ENCODE measurements around the gene RPL13. TPM values are rescaled to one million over a fixed set of nuclear protein-coding genes. Genes with fewer than 3 reads are reported as not detected.
A peak's percentile ranks its signal among the peaks of the same experiment; 100 is the strongest.

RPL13 gene
- total and polyA plus RNA-seq, 4 experiments from 2014 or later = 4,119 to 5,642 (median 4,934) TPM

GRCh38 chr16:89549007-89549700 lies 11.3 kb upstream of the RPL13 start:
- no peak overlapping the region for H3K4me3 ChIP-seq (ENCODE audit: low read length in 2 of 2)
- no peak overlapping the region for H3K27ac ChIP-seq (ENCODE audit: low read depth, low read length)
- Mint-ChIP-seq H3K27me3 (no peaks in the 10 kb centered on the region), H3K36me3 (peaks cover 21 to 44% of the 10 kb centered on the region in 2 donors), H3K27ac (peak overlapping the region; percentile 84 to 93 (median 88)), H3K9me3 (peaks cover 0 to 2% (median 0%) of the 10 kb centered on the region in 8 donors), H3K4me3 (peak overlapping the region; percentile 6 to 72 (median 58)), H3K4me1 (peaks cover 9 to 14% (median 12%) of the 10 kb centered on the region in 4 donors)
- intact Hi-C loops (cut with micrococcal nuclease) = loop anchor here (2.0 kb wide), 1 partner anchor 14 kb away; no protein-coding TSS in a partner anchor
- peaks cover 16% of the 10 kb centered on the region for H3K4me1 ChIP-seq (ENCODE audit: insufficient read depth, low read length)
- no peaks in the 10 kb centered on the region for H3K9me3 ChIP-seq (ENCODE audit: control insufficient read depth in 1 of 2, low read length in 2 of 2)
- CTCF ChIA-PET (ENCODE audit: partially characterized antibody) = interaction anchor here (1.8 kb wide), 1 partner anchor 9 kb away, joined by 6 read pairs; no protein-coding TSS in a partner anchor
- H3K27me3 ChIP-seq (ENCODE audit: insufficient read depth, low read length) = no peaks in the 10 kb centered on the region
- peaks cover 29% of the 10 kb centered on the region for H3K36me3 ChIP-seq (ENCODE audit: insufficient read depth, low read length)
- POLR2A ChIA-PET (ENCODE audit: partially characterized antibody) = interaction anchor here (0.9 to 2.0 kb wide), 5 partner anchors 8 to 46 kb away, joined by 3 to 9 read pairs (median 4); no protein-coding TSS in a partner anchor
- DNase-seq = peak; percentile 46 to 60 (median 54)

- intact Hi-C loops (cut with micrococcal nuclease) = no loop called here
- Histone ChIP-seq H3K27me3 (ENCODE audit: insufficient read depth, low read length) (no peaks in the 10 kb centered on the region), H3K4me3 (ENCODE audit: low read length in 2 of 2) (no peak overlapping the region), H3K36me3 (ENCODE audit: insufficient read depth, low read length) (peaks cover 33% of the 10 kb centered on the region), H3K4me1 (ENCODE audit: insufficient read depth, low read length) (peaks cover 16% of the 10 kb centered on the region), H3K27ac (ENCODE audit: low read depth, low read length) (no peak overlapping the region), H3K9me3 (ENCODE audit: control insufficient read depth in 1 of 2, low read length in 2 of 2) (no peaks in the 10 kb centered on the region)
- H3K4me1 Mint-ChIP-seq = peaks cover 9 to 14% (median 12%) of the 10 kb centered on the region in 4 donors
- ChIA-PET CTCF (ENCODE audit: partially characterized antibody) (interaction anchor here (1.8 kb wide), 1 partner anchor 8 kb away, joined by 6 read pairs; no protein-coding TSS in a partner anchor), POLR2A (ENCODE audit: partially characterized antibody) (interaction anchor here (1.8 to 2.0 kb wide), 2 partner anchors 11 to 16 kb away, joined by 6 to 9 read pairs; no protein-coding TSS in a partner anchor)
- H3K27ac Mint-ChIP-seq = peak overlapping the region in 3 of 7 donors; percentile 53 to 85 (median 70)
- H3K9me3 Mint-ChIP-seq = peaks cover 0 to 2% (median 0%) of the 10 kb centered on the region in 8 donors
- H3K4me3 Mint-ChIP-seq = no peak overlapping the region
- peaks cover 21 to 43% of the 10 kb centered on the region in 2 donors for H3K36me3 Mint-ChIP-seq
- no peak for DNase-seq
- no peaks in the 10 kb centered on the region for H3K27me3 Mint-ChIP-seq
Observed at GRCh38 chr16:89550421-89551007, 10.0 kb upstream of the RPL13 start.

- Mint-ChIP-seq H3K9me3 (peaks cover 0 to 2% (median 0%) of the 10 kb centered on the region in 8 donors), H3K27me3 (no peaks in the 10 kb centered on the region), H3K4me3 (no peak overlapping the region), H3K36me3 (peaks cover 16 to 46% of the 10 kb centered on the region in 2 donors), H3K4me1 (peaks cover 9 to 21% (median 16%) of the 10 kb centered on the region in 4 donors), H3K27ac (no peak overlapping the region)
- Histone ChIP-seq H3K4me1 (ENCODE audit: insufficient read depth, low read length) (peaks cover 19% of the 10 kb centered on the region), H3K27ac (ENCODE audit: low read depth, low read length) (no peak overlapping the region), H3K9me3 (ENCODE audit: control insufficient read depth in 1 of 2, low read length in 2 of 2) (no peaks in the 10 kb centered on the region), H3K36me3 (ENCODE audit: insufficient read depth, low read length) (peaks cover 33% of the 10 kb centered on the region), H3K4me3 (ENCODE audit: low read length in 2 of 2) (no peak overlapping the region), H3K27me3 (ENCODE audit: insufficient read depth, low read length) (no peaks in the 10 kb centered on the region)
- intact Hi-C loops (cut with micrococcal nuclease) = no loop called here
- DNase-seq = no peak
- ChIA-PET CTCF (ENCODE audit: partially characterized antibody) (interaction anchor here (0.8 kb wide), 1 partner anchor 12 kb away, joined by 3 read pairs; no protein-coding TSS in a partner anchor), POLR2A (ENCODE audit: partially characterized antibody) (interaction anchor here (0.5 to 0.9 kb wide), 2 partner anchors 18 to 104 kb away, joined by 3 to 4 read pairs; no protein-coding TSS in a partner anchor)
Observed at GRCh38 chr16:89552329-89552728, 8.2 kb upstream of the RPL13 start.

- DNase-seq = no peak
- no peak overlapping the region for H3K4me3 Mint-ChIP-seq
- intact Hi-C loops (cut with micrococcal nuclease) = no loop called here
- Histone ChIP-seq H3K27me3 (ENCODE audit: insufficient read depth, low read length) (no peaks in the 10 kb centered on the region), H3K4me1 (ENCODE audit: insufficient read depth, low read length) (peaks cover 24% of the 10 kb centered on the region), H3K9me3 (ENCODE audit: control insufficient read depth in 1 of 2, low read length in 2 of 2) (no peaks in the 10 kb centered on the region), H3K36me3 (ENCODE audit: insufficient read depth, low read length) (peaks cover 33% of the 10 kb centered on the region), H3K4me3 (ENCODE audit: low read length in 2 of 2) (no peak overlapping the region), H3K27ac (ENCODE audit: low read depth, low read length) (no peak overlapping the region)
- no peak overlapping the region for H3K27ac Mint-ChIP-seq
- H3K4me1 Mint-ChIP-seq = peaks cover 12 to 27% (median 20%) of the 10 kb centered on the region in 4 donors
- ChIA-PET POLR2A (ENCODE audit: partially characterized antibody) (interaction anchor here (0.9 kb wide), 1 partner anchor 18 kb away, joined by 4 read pairs; no protein-coding TSS in a partner anchor), CTCF (ENCODE audit: partially characterized antibody) (interaction anchor here (1.0 kb wide), 1 partner anchor 12 kb away, joined by 4 read pairs; no protein-coding TSS in a partner anchor)
- peaks cover 15 to 49% of the 10 kb centered on the region in 2 donors for H3K36me3 Mint-ChIP-seq
- H3K27me3 Mint-ChIP-seq = no peaks in the 10 kb centered on the region
- peaks cover 0 to 2% (median 0%) of the 10 kb centered on the region in 8 donors for H3K9me3 Mint-ChIP-seq
Observed at GRCh38 chr16:89552913-89553312, 7.6 kb upstream of the RPL13 start.

GRCh38 chr16:89553733-89554132 lies 6.7 kb upstream of the RPL13 start:
- intact Hi-C loops (cut with micrococcal nuclease) = no loop called here
- Histone ChIP-seq H3K27ac (ENCODE audit: low read depth, low read length) (no peak overlapping the region), H3K4me3 (ENCODE audit: low read length in 2 of 2) (no peak overlapping the region), H3K4me1 (ENCODE audit: insufficient read depth, low read length) (peaks cover 19% of the 10 kb centered on the region), H3K27me3 (ENCODE audit: insufficient read depth, low read length) (no peaks in the 10 kb centered on the region), H3K36me3 (ENCODE audit: insufficient read depth, low read length) (peaks cover 33% of the 10 kb centered on the region), H3K9me3 (ENCODE audit: control insufficient read depth in 1 of 2, low read length in 2 of 2) (no peaks in the 10 kb centered on the region)
- CTCF ChIA-PET (ENCODE audit: partially characterized antibody) = interaction anchor here (1.0 kb wide), 1 partner anchor 13 kb away, joined by 4 read pairs; no protein-coding TSS in a partner anchor
- DNase-seq = no peak
- POLR2A ChIA-PET (ENCODE audit: partially characterized antibody) = no interaction called here
- H3K27me3 Mint-ChIP-seq = no peaks in the 10 kb centered on the region
- peaks cover 12 to 42% of the 10 kb centered on the region in 2 donors for H3K36me3 Mint-ChIP-seq
- peaks cover 0 to 2% (median 0%) of the 10 kb centered on the region in 8 donors for H3K9me3 Mint-ChIP-seq
- peaks cover 9 to 26% (median 16%) of the 10 kb centered on the region in 4 donors for H3K4me1 Mint-ChIP-seq
- no peak overlapping the region for H3K27ac Mint-ChIP-seq
- no peak overlapping the region for H3K4me3 Mint-ChIP-seq

GRCh38 chr16:89554343-89554742 lies 6.1 kb upstream of the RPL13 start:
- intact Hi-C loops (cut with micrococcal nuclease) = no loop called here
- Histone ChIP-seq H3K4me3 (ENCODE audit: low read length in 2 of 2) (no peak overlapping the region), H3K27ac (ENCODE audit: low read depth, low read length) (no peak overlapping the region), H3K36me3 (ENCODE audit: insufficient read depth, low read length) (peaks cover 33% of the 10 kb centered on the region), H3K27me3 (ENCODE audit: insufficient read depth, low read length) (no peaks in the 10 kb centered on the region), H3K9me3 (ENCODE audit: control insufficient read depth in 1 of 2, low read length in 2 of 2) (no peaks in the 10 kb centered on the region), H3K4me1 (ENCODE audit: insufficient read depth, low read length) (peaks cover 14% of the 10 kb centered on the region)
- H3K27ac Mint-ChIP-seq = no peak overlapping the region
- H3K36me3 Mint-ChIP-seq = peaks cover 8 to 36% of the 10 kb centered on the region in 2 donors
- no peaks in the 10 kb centered on the region for H3K27me3 Mint-ChIP-seq
- H3K9me3 Mint-ChIP-seq = no peaks in the 10 kb centered on the region
- ChIA-PET POLR2A (ENCODE audit: partially characterized antibody) (no interaction called here), CTCF (ENCODE audit: partially characterized antibody) (interaction anchor here (1.1 kb wide), 2 partner anchors 146 to 222 kb away, joined by 3 read pairs; no protein-coding TSS in a partner anchor)
- DNase-seq = no peak
- peak overlapping the region in 1 of 8 donors; percentile 18 for H3K4me3 Mint-ChIP-seq
- H3K4me1 Mint-ChIP-seq = peaks cover 6 to 22% (median 11%) of the 10 kb centered on the region in 4 donors
